Activated T-helper 1 cell treated with anti-CD3 and anti-CD28 coated beads, Interleukin-12 subunit alpha, Interleukin-12 subunit beta, Interleukin-2, Interleukin-4 antibody, amounts not matched to agents 30 ng/mL and 10 ng/mL and 1 ng/mL, durations not matched to agents 14 hours and 24 hours and 36 hours (primary cell): Measurements from ENCODE around the gene NUFIP1. TPM values are rescaled to one million over a fixed set of nuclear protein-coding genes. Genes with fewer than 3 reads are reported as not detected.
"Not testable (repeated sequence)": the region's sequence is repeated elsewhere in the genome, so short reads cannot be mapped to it uniquely, and the experiment has no call there.

Experiments
- DNase-seq: peaks from one replicate; pipeline ENCODE4 v3.0.0; 2021; ENCODE audit warnings: low spot score
- H3K27ac Mint-ChIP-seq: one replicate; pipeline ENCODE4 v1.8.0; 2021; ENCODE audit warnings: mild to moderate bottlenecking, mixed read lengths
- H3K27me3 Mint-ChIP-seq: one replicate; pipeline ENCODE4 v1.8.0; 2022; ENCODE audit warnings: mild to moderate bottlenecking, moderate library complexity, mixed read lengths; ENCODE audit not compliant: insufficient read depth
- H3K36me3 Mint-ChIP-seq: one replicate; pipeline ENCODE4 v1.8.0; 2021; ENCODE audit warnings: low read depth, mixed read lengths
- H3K4me1 Mint-ChIP-seq: one replicate; pipeline ENCODE4 v1.8.0; 2021; ENCODE audit warnings: low read depth, mixed read lengths
- H3K4me3 Mint-ChIP-seq: one replicate; pipeline ENCODE4 v1.8.0; 2021; ENCODE audit warnings: mild to moderate bottlenecking, moderate library complexity, mixed read lengths
- H3K9me3 Mint-ChIP-seq: one replicate; pipeline ENCODE4 v1.8.0; 2021; ENCODE audit warnings: mixed read lengths
- intact Hi-C: fragments of 100-400 bp; cut with micrococcal nuclease; formaldehyde crosslinking; loops from one replicate; pipeline ENCODE4 v1.15.1; 2024
- total RNA-seq: library from RNA; stranded (reverse); gene quantifications from 2 replicates; pipeline ENCODE4 v1.2.3, GENCODE V29; 2022

Gene NUFIP1
- total RNA-seq, 1 donor from 2014 or later = 12.2 TPM

DNA sequence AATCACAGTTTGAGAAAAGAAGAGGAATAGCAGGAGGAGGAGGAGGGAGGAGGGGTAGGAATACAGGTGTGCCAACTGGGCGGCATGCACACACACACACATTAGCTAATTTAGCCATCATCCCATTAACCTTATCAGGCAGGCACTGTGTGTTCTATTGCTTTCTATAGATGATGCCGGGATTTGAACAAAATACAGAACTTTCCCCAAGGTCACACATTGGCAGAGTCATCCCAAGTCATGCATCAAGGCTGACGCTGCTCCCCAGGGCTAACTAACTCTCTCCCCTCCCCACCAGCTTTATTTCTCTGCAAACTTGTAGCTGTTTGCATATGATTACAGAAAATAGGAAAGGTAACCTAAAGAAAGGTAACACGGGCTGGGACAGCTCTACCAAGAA, 83.0 kb downstream of the NUFIP1 start:
- intact Hi-C loops = no loop called here
- no peak overlapping the region for H3K27ac Mint-ChIP-seq
- no peaks in the 10 kb centered on the region for H3K36me3 Mint-ChIP-seq
- no peak overlapping the region for H3K4me3 Mint-ChIP-seq
- no peak for DNase-seq
- no peaks in the 10 kb centered on the region for H3K4me1 Mint-ChIP-seq
- peaks cover 5% of the 10 kb centered on the region for H3K27me3 Mint-ChIP-seq
- peaks cover 8% of the 10 kb centered on the region for H3K9me3 Mint-ChIP-seq

DNA sequence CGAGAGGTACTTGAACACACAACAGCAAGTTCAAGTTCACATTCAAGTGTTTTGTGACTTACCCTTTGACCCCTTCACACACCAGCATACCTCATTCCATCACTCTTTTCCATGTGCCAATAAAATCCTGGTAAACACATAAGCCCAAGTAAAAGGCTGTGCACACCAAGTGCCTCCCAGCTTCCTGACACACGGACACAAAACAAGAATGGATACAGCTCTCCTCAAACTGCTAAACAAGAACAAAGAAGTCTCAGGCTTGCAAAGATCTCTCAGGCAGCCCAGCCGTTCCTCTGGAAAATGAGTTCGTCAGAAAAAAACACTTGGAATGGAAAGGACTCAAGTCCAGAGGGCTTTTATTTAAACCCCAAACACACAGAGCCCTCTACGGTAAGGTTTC, 83.7 kb downstream of the NUFIP1 start:
- Mint-ChIP-seq H3K36me3 (no peaks in the 10 kb centered on the region), H3K4me1 (no peaks in the 10 kb centered on the region), H3K27ac (no peak overlapping the region), H3K9me3 (peaks cover under 1% of the 10 kb centered on the region), H3K27me3 (peaks cover 5% of the 10 kb centered on the region), H3K4me3 (no peak overlapping the region)
- intact Hi-C loops = no loop called here
- DNase-seq = no peak

DNA sequence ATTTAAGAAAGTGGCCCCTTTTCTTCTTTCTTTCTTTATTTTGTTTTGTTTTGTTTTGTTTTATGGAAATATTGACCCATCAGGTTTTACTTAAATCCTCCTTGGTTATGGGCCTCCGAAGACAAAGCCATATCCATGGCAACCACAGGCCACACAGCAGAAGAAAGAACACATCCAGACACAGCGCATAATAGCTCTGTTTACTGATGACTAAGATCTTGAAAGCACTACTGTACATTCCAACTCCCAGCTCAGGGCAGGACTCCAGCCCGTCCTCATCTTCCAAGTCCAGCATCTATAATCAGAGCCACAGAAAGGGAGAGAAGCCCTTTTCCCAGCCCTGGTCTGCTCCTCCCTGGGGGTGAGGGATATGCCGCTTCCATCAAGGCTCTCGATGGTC, 84.3 kb downstream of the NUFIP1 start:
- no peaks in the 10 kb centered on the region for H3K4me1 Mint-ChIP-seq
- intact Hi-C loops = no loop called here
- H3K27me3 Mint-ChIP-seq = peaks cover 5% of the 10 kb centered on the region
- no peak for DNase-seq
- H3K27ac Mint-ChIP-seq = no peak overlapping the region
- no peak overlapping the region for H3K4me3 Mint-ChIP-seq
- H3K9me3 Mint-ChIP-seq = no peaks in the 10 kb centered on the region
- no peaks in the 10 kb centered on the region for H3K36me3 Mint-ChIP-seq

DNA sequence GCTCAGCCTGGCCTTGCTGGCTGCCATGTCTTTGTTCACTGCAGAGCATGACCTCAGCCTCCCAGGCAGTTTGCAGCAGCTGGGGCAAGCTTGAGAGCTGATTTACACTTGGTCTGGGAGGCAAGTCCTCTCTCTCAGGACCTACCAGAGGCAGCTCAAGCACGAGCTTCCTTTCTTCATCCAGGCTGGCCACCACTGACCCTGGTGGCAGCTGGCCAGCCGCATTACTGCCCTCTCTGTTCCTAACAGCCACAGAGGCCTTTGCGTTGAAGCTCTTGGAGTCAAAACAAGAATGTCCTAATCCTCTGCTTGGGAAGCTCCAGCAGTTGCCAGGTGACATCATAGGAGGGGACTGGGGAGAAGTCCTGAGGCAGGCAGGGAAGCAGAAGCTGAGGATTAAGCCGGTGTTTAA, 85.7 kb downstream of the NUFIP1 start:
- Mint-ChIP-seq H3K4me3 (no peak overlapping the region), H3K27me3 (peaks cover 5% of the 10 kb centered on the region)
- intact Hi-C loops = no loop called here

DNA sequence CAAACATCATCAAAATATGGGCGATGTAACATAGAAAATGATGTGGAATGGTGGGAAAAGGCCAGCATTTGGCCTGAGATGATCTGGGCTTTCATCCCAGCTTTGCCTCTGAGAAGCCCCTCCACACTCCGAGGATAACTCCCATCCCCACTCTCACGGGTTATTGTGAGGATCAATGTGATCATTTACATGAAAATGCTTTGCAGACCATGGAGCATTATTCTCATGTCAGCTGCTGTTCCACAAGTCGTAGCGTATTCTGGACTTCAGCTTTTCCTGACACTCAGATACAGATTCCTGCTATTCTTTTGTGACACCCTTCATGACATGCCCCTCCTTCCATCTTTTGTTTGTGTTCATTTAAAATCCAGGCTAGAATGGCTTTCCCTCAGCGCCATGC, 86.5 kb downstream of the NUFIP1 start:
- no peaks in the 10 kb centered on the region for H3K4me1 Mint-ChIP-seq
- no peak overlapping the region for H3K27ac Mint-ChIP-seq
- H3K4me3 Mint-ChIP-seq = no peak overlapping the region
- no peak for DNase-seq
- no peaks in the 10 kb centered on the region for H3K9me3 Mint-ChIP-seq
- peaks cover 5% of the 10 kb centered on the region for H3K27me3 Mint-ChIP-seq
- intact Hi-C loops = no loop called here
- no peaks in the 10 kb centered on the region for H3K36me3 Mint-ChIP-seq

More for the DNA sequence above, 85.7 kb downstream of the NUFIP1 start:
- H3K27ac Mint-ChIP-seq = no peak overlapping the region
- no peaks in the 10 kb centered on the region for H3K9me3 Mint-ChIP-seq
- no peaks in the 10 kb centered on the region for H3K36me3 Mint-ChIP-seq
- no peaks in the 10 kb centered on the region for H3K4me1 Mint-ChIP-seq
- no peak for DNase-seq

DNA sequence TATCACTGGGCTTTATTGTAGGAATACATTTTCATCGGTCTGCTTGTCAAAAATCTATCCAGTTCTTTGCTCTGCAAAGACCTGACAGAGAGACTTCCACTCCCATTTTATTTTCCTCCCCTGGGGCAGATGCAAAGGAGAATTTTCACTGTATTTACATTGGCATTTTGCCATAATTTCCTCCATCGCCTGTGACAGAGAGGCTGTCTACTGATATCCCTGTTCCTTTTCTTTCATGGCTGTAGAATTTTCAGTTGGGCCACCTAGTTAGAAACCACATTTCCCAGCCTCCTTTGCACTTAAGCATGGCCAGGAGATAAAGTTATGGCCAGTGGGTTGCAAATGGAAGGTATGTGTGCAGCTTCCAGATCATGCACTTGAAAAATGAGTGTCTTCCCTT, 89.3 kb downstream of the NUFIP1 start:
- Mint-ChIP-seq H3K36me3 (no peaks in the 10 kb centered on the region), H3K27me3 (peaks cover 4% of the 10 kb centered on the region), H3K4me1 (no peaks in the 10 kb centered on the region), H3K9me3 (no peaks in the 10 kb centered on the region), H3K4me3 (no peak overlapping the region), H3K27ac (no peak overlapping the region)
- intact Hi-C loops = no loop called here
- DNase-seq = no peak

DNA sequence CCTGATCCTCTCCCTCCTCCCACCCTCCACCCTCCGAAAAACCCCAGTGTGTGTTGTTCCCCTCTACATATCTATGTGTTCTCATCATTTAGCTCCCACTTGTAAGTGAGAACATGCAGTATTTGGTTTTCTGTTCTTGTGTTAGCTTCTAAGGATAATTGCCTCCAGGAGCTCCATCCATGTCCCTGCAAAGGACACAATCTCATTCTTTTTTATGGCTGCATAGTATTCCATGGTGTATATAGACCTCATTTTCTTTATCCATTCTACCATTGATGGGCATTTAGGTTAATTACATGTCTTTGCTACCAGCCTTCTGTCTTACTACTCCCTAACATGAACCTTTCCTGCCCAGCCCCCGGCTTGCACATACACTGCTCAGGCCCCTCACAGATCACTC, 91.0 kb downstream of the NUFIP1 start:
- H3K9me3 Mint-ChIP-seq, H3K4me1 Mint-ChIP-seq, H3K27me3 Mint-ChIP-seq, H3K27ac Mint-ChIP-seq, H3K4me3 Mint-ChIP-seq, DNase-seq, intact Hi-C loops, H3K36me3 Mint-ChIP-seq: not testable (repeated sequence)

DNA sequence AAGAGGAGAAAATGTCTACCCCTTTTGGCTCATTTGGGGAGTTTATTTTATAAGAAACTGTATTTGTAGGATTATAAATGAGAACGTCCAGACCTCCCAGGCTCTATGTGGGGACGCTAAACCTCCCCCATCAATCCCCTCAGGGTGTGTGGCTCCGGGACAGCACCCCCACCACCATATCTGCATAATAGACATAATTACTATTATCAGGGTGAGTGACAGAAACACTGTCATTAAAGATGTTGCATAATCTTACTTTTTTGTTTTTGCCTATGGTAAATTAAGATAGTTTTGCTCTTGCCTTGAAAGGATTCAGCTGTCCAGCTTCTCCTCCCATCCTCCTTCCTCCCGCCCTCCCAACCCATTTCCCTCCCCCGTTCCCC, 93.3 kb downstream of the NUFIP1 start:
- DNase-seq = no peak
- H3K9me3 Mint-ChIP-seq = no peaks in the 10 kb centered on the region
- H3K27ac Mint-ChIP-seq = no peak overlapping the region
- no peak overlapping the region for H3K4me3 Mint-ChIP-seq
- no peaks in the 10 kb centered on the region for H3K36me3 Mint-ChIP-seq
- intact Hi-C loops = no loop called here
- no peaks in the 10 kb centered on the region for H3K4me1 Mint-ChIP-seq
- peaks cover 4% of the 10 kb centered on the region for H3K27me3 Mint-ChIP-seq

DNA sequence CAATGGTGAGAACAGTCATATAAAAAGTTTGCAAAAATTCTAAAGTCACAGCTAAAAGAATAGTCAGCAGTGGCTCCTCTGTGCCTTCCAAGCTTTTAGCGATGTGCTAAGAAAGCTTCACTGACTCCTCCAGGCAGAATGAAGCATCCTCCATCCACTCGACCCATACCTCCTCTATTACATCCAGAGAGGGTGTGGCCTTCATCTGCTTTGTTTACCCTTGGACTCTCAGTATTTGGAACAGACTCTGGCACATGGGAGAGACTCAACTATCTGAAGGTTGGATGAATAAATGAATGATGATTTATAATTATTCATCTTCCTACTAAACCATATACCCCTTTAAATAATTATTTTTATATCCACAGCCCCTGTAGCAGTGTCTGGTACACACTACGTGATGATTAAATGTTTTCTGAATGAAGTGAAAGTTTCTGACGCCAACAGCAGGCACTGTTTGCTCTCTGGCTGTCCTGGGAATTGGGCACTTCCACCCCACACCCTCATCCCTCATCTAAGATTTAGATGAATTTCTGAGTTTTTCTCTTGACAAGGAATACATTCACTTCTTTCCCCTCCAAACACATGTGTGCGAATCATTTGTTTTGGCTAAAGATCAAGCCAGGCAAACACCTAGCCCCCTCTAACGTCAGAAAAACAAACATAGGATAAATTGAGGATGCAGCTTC, 93.9 kb downstream of the NUFIP1 start:
- Mint-ChIP-seq H3K27me3 (peaks cover 4% of the 10 kb centered on the region), H3K4me3 (no peak overlapping the region), H3K9me3 (no peaks in the 10 kb centered on the region), H3K4me1 (no peaks in the 10 kb centered on the region), H3K27ac (no peak overlapping the region), H3K36me3 (no peaks in the 10 kb centered on the region)
- no peak for DNase-seq
- intact Hi-C loops = no loop called here

DNA sequence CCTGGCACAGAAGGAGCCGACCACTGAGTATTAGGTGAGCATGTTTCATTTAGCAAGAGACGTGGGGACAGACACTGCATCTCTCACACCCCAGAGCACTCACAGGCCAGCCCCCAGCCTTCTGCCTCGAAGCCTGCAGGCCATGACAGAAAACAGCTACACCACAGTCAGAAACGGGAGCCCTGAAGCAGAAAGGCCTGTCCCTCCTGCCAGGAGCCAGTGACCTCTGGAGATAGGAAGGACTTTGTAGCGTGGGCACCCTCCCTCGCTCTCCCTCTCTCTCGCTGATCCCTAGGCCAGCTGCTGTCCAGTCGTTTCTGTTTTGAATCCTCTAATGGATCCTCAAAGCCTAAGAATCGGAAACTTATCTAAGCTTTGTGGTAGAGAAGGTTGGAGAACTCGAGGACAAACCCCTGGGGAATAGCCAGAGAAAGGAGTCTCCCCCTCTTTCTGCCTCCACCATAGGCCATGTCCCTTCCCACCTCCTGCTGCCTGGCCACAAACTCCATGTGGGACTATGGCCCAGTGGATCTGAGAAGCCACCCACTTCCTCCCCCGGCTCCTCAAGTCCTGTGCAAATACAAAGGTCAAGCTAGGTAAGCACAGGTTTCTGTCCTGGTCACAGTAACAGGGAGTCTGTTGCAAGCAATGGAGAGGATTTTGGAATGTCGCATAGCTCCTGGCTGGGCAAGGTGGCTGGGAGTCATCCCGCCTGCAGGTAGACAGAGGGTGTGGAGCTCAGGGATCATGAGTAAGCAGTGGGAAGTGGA, 95.1 kb downstream of the NUFIP1 start:
- H3K9me3 Mint-ChIP-seq = no peaks in the 10 kb centered on the region
- H3K27ac Mint-ChIP-seq = no peak overlapping the region
- H3K4me3 Mint-ChIP-seq = no peak overlapping the region
- H3K4me1 Mint-ChIP-seq = no peaks in the 10 kb centered on the region
- intact Hi-C loops = no loop called here
- peaks cover 4% of the 10 kb centered on the region for H3K27me3 Mint-ChIP-seq
- no peak for DNase-seq
- no peaks in the 10 kb centered on the region for H3K36me3 Mint-ChIP-seq

Other genes starting within 250 kb of the NUFIP1 start
- gene GPALPP1, start 67 bp upstream of the NUFIP1 start, total RNA-seq = 29.8 and 33.5 TPM in 2 replicates
- gene GTF2F2, start 131.0 kb upstream of the NUFIP1 start, total RNA-seq = 30.1 and 30.8 TPM in 2 replicates
- gene KCTD4, start 211.6 kb upstream of the NUFIP1 start, total RNA-seq = not detected in 2 replicates